Right ventricle myocardium superior (tissue), 1 donor: Measurements from ENCODE around the gene NARS2. TPM values are rescaled to one million over a fixed set of nuclear protein-coding genes. Genes with fewer than 3 reads are reported as not detected.
A peak's percentile ranks its signal among the peaks of the same experiment; 100 is the strongest.

Source experiments
- ATAC-seq: fragments of 200-7000 bp; cut with Tn5 transposase; one replicate; pipeline ENCODE4 v1.9.1; 2020; ENCODE audit warnings: mild to moderate bottlenecking; ENCODE audit not compliant: poor library complexity
- DNase-seq: peaks from one replicate; pipeline ENCODE4 v3.0.0-alpha.2; 2020
- intact Hi-C: fragments of 100-400 bp; cut with DNase I; formaldehyde crosslinking; loops from one replicate; pipeline ENCODE4 v1.11.2; 2022
- total RNA-seq: library from RNA; stranded (reverse); fragmentation: NEBNext Ultra II Directional; extraction: Animal tissue kit (Norgen Biotek cat#: 25700); gene quantifications from one replicate; pipeline ENCODE4 v1.2.1, GENCODE V29; 2021
- donor health status: DM: no; HTN: yes; CAD: no; lungs with severe emphysema.

Gene NARS2
- total RNA-seq, 1 donor from 2014 or later: 17.6 TPM

- intact Hi-C loops: no loop called here
- ATAC-seq: no peak
These were observed 147.8 kb downstream of the NARS2 start for GRCh38 chr11:78426845-78427244.

GRCh38 chr11:78425399-78426070, 149.1 kb downstream of the NARS2 start:
- ATAC-seq: peak; percentile 35
- intact Hi-C loops: no loop called here
- DNase-seq: no peak

More at GRCh38 chr11:78426845-78427244, 147.8 kb downstream of the NARS2 start:
- DNase-seq: no peak

GRCh38 chr11:78424334-78425270, 150.1 kb downstream of the NARS2 start:
- intact Hi-C loops: no loop called here
- ATAC-seq: peak; percentile 3
- DNase-seq: no peak

- no peak for DNase-seq
- intact Hi-C loops: no loop called here
These were observed 151.4 kb downstream of the NARS2 start for GRCh38 chr11:78423241-78423640.

GRCh38 chr11:78420796-78421209, 153.9 kb downstream of the NARS2 start:
- intact Hi-C loops: no loop called here
- ATAC-seq: no peak
- DNase-seq: peak; percentile 67

More at GRCh38 chr11:78423241-78423640, 151.4 kb downstream of the NARS2 start:
- no peak for ATAC-seq

- peak; percentile 37 for ATAC-seq
- peak; percentile 82 for DNase-seq
- intact Hi-C loops: no loop called here
These were observed 154.4 kb downstream of the NARS2 start for GRCh38 chr11:78420255-78420764.

GRCh38 chr11:78419327-78419726, 155.3 kb downstream of the NARS2 start:
- DNase-seq (peak; percentile 51), ATAC-seq (peak; percentile 38)
- intact Hi-C loops: loop anchor here (5.0 to 10.0 kb wide), 3 partner anchors 145 to 257 kb away; no protein-coding TSS in a partner anchor

- DNase-seq (no peak), ATAC-seq (no peak)
- intact Hi-C loops: loop anchor here (5.0 to 10.0 kb wide), 3 partner anchors 146 to 256 kb away; no protein-coding TSS in a partner anchor
These were observed 156.0 kb downstream of the NARS2 start for GRCh38 chr11:78418584-78419211.

- intact Hi-C loops: loop anchor here (5.0 to 10.0 kb wide), 3 partner anchors 147 to 256 kb away; no protein-coding TSS in a partner anchor
- ATAC-seq: peak; percentile 73
These were observed 156.6 kb downstream of the NARS2 start for GRCh38 chr11:78417888-78418583.

GRCh38 chr11:78417175-78417887, 157.3 kb downstream of the NARS2 start, which contains the start of gene GAB2:
TSS of gene GAB2 (minus strand) at chr11:78417820. CDS start at chr11:78417720, 100 bp downstream.
- intact Hi-C loops: loop anchor here (5.0 to 10.0 kb wide), 3 partner anchors 147 to 255 kb away; no protein-coding TSS in a partner anchor
- DNase-seq (no peak), ATAC-seq (no peak)

More at GRCh38 chr11:78417888-78418583, 156.6 kb downstream of the NARS2 start:
- peak; percentile 91 for DNase-seq

- intact Hi-C loops: loop anchor here (5.0 to 10.0 kb wide), 3 partner anchors 148 to 254 kb away; no protein-coding TSS in a partner anchor
- ATAC-seq (peak; percentile 68), DNase-seq (peak; percentile 90)
These were observed 158.1 kb downstream of the NARS2 start for GRCh38 chr11:78416285-78417174.

GRCh38 chr11:78415338-78415737, 159.3 kb downstream of the NARS2 start:
- no peak for ATAC-seq
- no peak for DNase-seq
- intact Hi-C loops: loop anchor here (5.0 to 10.0 kb wide), 3 partner anchors 149 to 253 kb away; no protein-coding TSS in a partner anchor

GRCh38 chr11:78414321-78415051, 160.2 kb downstream of the NARS2 start:
- ATAC-seq: no peak
- intact Hi-C loops: loop anchor here (5.0 to 10.0 kb wide), 3 partner anchors 150 to 252 kb away; no protein-coding TSS in a partner anchor
- DNase-seq: no peak

- intact Hi-C loops: no loop called here
- DNase-seq (no peak), ATAC-seq (no peak)
These were observed 166.0 kb downstream of the NARS2 start for GRCh38 chr11:78408619-78409018.

- DNase-seq: no peak
- intact Hi-C loops: no loop called here
- no peak for ATAC-seq
These were observed 168.0 kb downstream of the NARS2 start for GRCh38 chr11:78406568-78407196.
